Endothelial cell (in vitro differentiated cells): ENCODE results near the gene R3HCC1L. TPM values are rescaled to one million over a fixed set of nuclear protein-coding genes. Genes with fewer than 3 reads are reported as not detected.
"Not testable (repeated sequence)": the region's sequence is repeated elsewhere in the genome, so short reads cannot be mapped to it uniquely, and the experiment has no call there.

Source experiments
- DNase-seq: peaks from one replicate; pipeline ENCODE4 v3.0.0; 2021; ENCODE audit warnings: low spot score
- H3K27ac Mint-ChIP-seq: one replicate; pipeline ENCODE4 v1.8.0; 2021; ENCODE audit warnings: mixed read lengths, inconsistent platforms; ENCODE audit not compliant: unreplicated experiment
- H3K27me3 Mint-ChIP-seq: one replicate; pipeline ENCODE4 v1.8.0; 2021; ENCODE audit warnings: mild to moderate bottlenecking, moderate library complexity, mixed read lengths, inconsistent platforms; ENCODE audit not compliant: unreplicated experiment
- H3K36me3 Mint-ChIP-seq: one replicate; pipeline ENCODE4 v1.8.0; 2021; ENCODE audit warnings: mild to moderate bottlenecking, low read depth, mixed read lengths, inconsistent platforms; ENCODE audit not compliant: unreplicated experiment
- H3K4me1 Mint-ChIP-seq: one replicate; pipeline ENCODE4 v1.8.0; 2021; ENCODE audit warnings: mild to moderate bottlenecking, mixed read lengths, inconsistent platforms; ENCODE audit not compliant: unreplicated experiment
- H3K4me3 Mint-ChIP-seq: one replicate; pipeline ENCODE4 v1.8.0; 2021; ENCODE audit warnings: mild to moderate bottlenecking, mixed read lengths, inconsistent platforms; ENCODE audit not compliant: unreplicated experiment
- H3K9me3 Mint-ChIP-seq: one replicate; pipeline ENCODE4 v1.8.0; 2021; ENCODE audit warnings: mixed read lengths, inconsistent platforms; ENCODE audit not compliant: unreplicated experiment
- total RNA-seq: library from RNA; stranded (reverse); fragmentation: NEBNext Ultra II Directional; extraction: Animal tissue kit (Norgen Biotek cat#: 25700); gene quantifications from one replicate; pipeline ENCODE4 v1.2.1, GENCODE V29; 2021; ENCODE audit not compliant: unreplicated experiment
- TF ChIP-seq, protein P1 (sequence below): fragments of 200-600 bp; sonication (generic); IDR thresholded peaks from one replicate; pipeline ENCODE4 v1.5.0; 2021; ENCODE audit warnings: antibody characterized with exemption; ENCODE audit not compliant: unreplicated experiment

R3HCC1L gene
- total RNA-seq, 1 donor from 2014 or later: 21.3 TPM

DNA sequence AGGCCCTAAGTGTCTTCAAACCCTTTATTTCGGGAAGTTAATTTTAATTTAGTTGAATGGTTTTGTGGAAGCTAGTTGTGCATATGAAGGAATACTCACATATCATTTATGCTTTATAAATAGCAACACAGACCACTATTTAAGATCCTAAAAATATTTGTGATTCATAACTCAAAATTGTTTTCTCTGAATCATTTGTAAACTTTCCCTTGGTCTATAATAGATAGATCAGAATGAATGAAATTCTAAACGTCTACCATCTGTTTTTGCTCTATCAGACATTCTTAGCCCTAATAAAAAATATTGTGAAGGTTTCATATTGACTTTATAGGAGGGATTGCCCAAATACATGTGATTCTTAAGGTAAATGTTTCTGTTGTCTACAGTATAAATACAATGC lies 90.1 kb downstream of the R3HCC1L start:
- Mint-ChIP-seq H3K27me3 (peaks cover 5% of the 10 kb centered on the region), H3K36me3 (peaks cover 4% of the 10 kb centered on the region), H3K9me3 (no peaks in the 10 kb centered on the region), H3K27ac (no peak overlapping the region), H3K4me1 (peaks cover 5% of the 10 kb centered on the region), H3K4me3 (no peak overlapping the region)
- TF ChIP-seq, protein P1, sequence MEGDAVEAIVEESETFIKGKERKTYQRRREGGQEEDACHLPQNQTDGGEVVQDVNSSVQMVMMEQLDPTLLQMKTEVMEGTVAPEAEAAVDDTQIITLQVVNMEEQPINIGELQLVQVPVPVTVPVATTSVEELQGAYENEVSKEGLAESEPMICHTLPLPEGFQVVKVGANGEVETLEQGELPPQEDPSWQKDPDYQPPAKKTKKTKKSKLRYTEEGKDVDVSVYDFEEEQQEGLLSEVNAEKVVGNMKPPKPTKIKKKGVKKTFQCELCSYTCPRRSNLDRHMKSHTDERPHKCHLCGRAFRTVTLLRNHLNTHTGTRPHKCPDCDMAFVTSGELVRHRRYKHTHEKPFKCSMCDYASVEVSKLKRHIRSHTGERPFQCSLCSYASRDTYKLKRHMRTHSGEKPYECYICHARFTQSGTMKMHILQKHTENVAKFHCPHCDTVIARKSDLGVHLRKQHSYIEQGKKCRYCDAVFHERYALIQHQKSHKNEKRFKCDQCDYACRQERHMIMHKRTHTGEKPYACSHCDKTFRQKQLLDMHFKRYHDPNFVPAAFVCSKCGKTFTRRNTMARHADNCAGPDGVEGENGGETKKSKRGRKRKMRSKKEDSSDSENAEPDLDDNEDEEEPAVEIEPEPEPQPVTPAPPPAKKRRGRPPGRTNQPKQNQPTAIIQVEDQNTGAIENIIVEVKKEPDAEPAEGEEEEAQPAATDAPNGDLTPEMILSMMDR: no peak
- no peak for DNase-seq

DNA sequence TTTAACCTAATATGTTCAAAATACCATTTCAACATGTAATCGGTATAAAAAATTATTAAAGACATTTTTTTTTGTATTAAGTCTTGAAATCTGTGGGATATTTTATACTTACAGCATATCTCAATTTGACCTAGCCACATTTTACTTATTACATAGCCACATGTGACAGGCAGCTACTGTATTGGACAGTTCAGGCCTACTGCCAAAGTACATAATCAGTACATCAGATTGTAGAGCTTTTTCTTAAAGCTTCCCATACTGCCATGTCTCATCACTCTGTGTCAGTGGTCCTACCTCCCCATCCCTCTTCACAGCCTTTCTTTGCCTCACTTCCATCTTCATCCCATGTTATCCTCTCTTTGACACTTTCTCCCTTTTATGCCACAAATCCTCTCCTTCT lies 90.5 kb downstream of the R3HCC1L start:
- H3K27ac Mint-ChIP-seq: no peak overlapping the region
- TF ChIP-seq, protein P1: no peak
- no peaks in the 10 kb centered on the region for H3K9me3 Mint-ChIP-seq
- H3K36me3 Mint-ChIP-seq: peaks cover 4% of the 10 kb centered on the region
- H3K27me3 Mint-ChIP-seq: peaks cover 5% of the 10 kb centered on the region
- DNase-seq: no peak
- H3K4me3 Mint-ChIP-seq: no peak overlapping the region
- H3K4me1 Mint-ChIP-seq: peaks cover 5% of the 10 kb centered on the region

DNA sequence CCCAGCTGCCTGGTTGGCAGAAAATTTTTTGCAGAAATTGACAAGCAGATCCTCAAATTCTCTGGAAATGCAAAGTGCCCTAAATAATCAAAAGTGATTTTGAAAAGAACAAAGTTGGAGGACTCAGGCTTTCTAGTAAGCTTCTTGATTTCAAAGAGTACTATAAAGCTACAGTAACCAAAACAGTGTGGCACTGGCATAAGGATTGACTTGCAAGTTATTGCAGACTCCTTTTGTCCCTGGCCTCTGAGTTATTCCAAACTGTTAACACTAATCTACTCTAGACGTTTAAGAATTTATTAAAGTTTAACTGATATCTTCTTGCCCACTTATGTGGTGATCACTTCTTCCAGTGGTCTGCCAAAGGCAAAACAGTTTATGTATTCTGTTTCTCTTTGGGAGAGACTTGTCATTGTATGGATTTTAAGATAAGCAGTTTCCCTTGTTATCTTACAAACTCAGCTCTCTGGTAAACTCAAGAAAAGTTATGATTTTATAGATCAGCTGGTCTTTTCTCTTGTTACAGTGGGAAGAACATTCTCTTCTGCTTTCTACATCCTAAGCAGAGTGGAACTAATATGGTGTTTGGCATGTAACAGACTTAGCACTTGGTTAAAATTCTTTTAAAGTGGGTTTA lies 92.2 kb downstream of the R3HCC1L start:
- H3K4me3 Mint-ChIP-seq: no peak overlapping the region
- H3K9me3 Mint-ChIP-seq: no peaks in the 10 kb centered on the region
- peaks cover 4% of the 10 kb centered on the region for H3K36me3 Mint-ChIP-seq
- peaks cover 5% of the 10 kb centered on the region for H3K4me1 Mint-ChIP-seq
- TF ChIP-seq, protein P1: no peak
- DNase-seq: no peak
- H3K27ac Mint-ChIP-seq: no peak overlapping the region
- peaks cover 5% of the 10 kb centered on the region for H3K27me3 Mint-ChIP-seq

DNA sequence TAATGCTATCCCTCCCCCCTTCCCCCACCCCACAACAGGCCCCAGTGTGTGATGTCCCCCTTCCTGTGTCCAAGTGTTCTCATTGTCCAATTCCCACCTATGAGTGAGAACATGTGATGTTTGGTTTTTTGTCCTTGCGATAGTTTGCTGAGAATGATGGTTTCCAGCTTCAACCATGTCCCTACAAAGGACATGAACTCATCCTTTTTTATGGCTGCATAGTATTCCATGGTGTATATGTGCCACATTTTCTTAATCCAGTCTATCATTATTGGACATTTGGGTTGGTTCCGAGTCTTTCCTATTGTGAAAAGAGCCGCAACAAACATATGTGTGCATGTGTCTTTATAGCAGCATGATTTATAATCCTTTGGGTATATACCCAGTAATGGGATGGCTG lies 93.3 kb downstream of the R3HCC1L start:
- H3K9me3 Mint-ChIP-seq, H3K27ac Mint-ChIP-seq, DNase-seq, H3K4me1 Mint-ChIP-seq, H3K4me3 Mint-ChIP-seq, H3K27me3 Mint-ChIP-seq, H3K36me3 Mint-ChIP-seq: not testable (repeated sequence)

DNA sequence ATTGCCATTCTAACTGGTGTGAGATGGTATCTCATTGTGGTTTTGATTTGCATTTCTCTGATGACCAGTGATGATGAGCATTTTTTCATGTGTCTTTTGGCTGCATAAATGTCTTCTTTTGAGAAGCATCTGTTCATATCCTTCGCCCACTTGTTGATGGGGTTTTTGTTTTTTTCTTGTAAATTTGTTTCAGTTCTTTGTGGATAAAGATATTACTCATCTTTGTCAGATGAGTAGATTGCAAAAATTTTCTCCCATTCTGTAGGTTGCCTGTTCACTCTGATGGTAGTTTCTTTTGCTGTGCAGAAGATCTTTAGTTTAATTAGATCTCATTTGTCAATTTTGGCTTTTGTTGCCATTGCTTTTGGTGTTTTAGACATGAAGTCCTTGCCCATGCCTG lies 93.8 kb downstream of the R3HCC1L start:
- H3K4me1 Mint-ChIP-seq, H3K36me3 Mint-ChIP-seq, H3K27me3 Mint-ChIP-seq, H3K4me3 Mint-ChIP-seq, H3K9me3 Mint-ChIP-seq, DNase-seq, H3K27ac Mint-ChIP-seq: not testable (repeated sequence)

DNA sequence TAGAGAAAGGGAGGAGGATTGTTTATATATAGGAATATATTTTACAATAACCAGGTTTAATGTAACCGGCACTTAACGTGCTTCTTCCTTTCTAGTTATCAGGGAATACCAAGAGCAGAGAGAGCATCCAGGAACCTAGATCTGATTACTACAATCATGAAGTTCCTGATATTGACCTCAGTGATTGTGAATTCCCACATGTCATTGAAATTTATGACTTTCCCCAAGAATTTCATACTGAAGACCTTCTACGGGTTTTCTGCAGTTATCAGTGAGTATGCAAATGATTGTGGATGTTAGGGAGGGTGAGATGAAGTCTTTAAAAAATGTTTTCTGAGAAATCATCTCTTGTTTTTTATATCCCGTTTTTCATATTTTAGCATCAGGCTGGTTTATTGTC lies 97.0 kb downstream of the R3HCC1L start:
- Mint-ChIP-seq H3K4me1 (no peaks in the 10 kb centered on the region), H3K36me3 (peaks cover 4% of the 10 kb centered on the region), H3K9me3 (no peaks in the 10 kb centered on the region), H3K27ac (no peak overlapping the region), H3K4me3 (no peak overlapping the region), H3K27me3 (no peaks in the 10 kb centered on the region)
- no peak for DNase-seq
- TF ChIP-seq, protein P1: no peak
